ENCODE results near the gene RXFP2.

RXFP2 gene

GRCh38 chr13:31739226-31739625, at the start of gene RXFP2:
TSS of gene RXFP2 (plus strand) at chr13:31739526. CDS start at chr13:31739613, 87 bp downstream.
- no peak within 1 kb of the TSS for H3K4me3 ChIP-seq (ENCODE audit: low read length)
- TF ChIP-seq CTCF (conservative IDR thresholded peaks at IDR 0.05; ENCODE audit: low read depth, low read length): no peak
- no peak for DNase-seq (ENCODE audit: low read depth)

- no peak overlapping the region for H3K4me3 ChIP-seq (ENCODE audit: low read length)
- no peak for DNase-seq (ENCODE audit: low read depth)
- no peak for TF ChIP-seq CTCF (conservative IDR thresholded peaks at IDR 0.05; ENCODE audit: low read depth, low read length)
Observed at GRCh38 chr13:31697290-31697689, 42.0 kb upstream of the RXFP2 start.

- TF ChIP-seq CTCF (conservative IDR thresholded peaks at IDR 0.05; ENCODE audit: low read depth, low read length): no peak
- H3K4me3 ChIP-seq (ENCODE audit: low read length): no peak overlapping the region
- DNase-seq (ENCODE audit: low read depth): no peak
Observed at GRCh38 chr13:31699650-31700049, 39.7 kb upstream of the RXFP2 start.

GRCh38 chr13:31703780-31704179, 35.5 kb upstream of the RXFP2 start:
- no peak overlapping the region for H3K4me3 ChIP-seq (ENCODE audit: low read length)
- TF ChIP-seq CTCF (conservative IDR thresholded peaks at IDR 0.05; ENCODE audit: low read depth, low read length): no peak
- no peak for DNase-seq (ENCODE audit: low read depth)

GRCh38 chr13:31706105-31706504, 33.2 kb upstream of the RXFP2 start:
- H3K4me3 ChIP-seq (ENCODE audit: low read length): no peak overlapping the region
- TF ChIP-seq CTCF (conservative IDR thresholded peaks at IDR 0.05; ENCODE audit: low read depth, low read length): no peak
- no peak for DNase-seq (ENCODE audit: low read depth)

GRCh38 chr13:31717583-31717982, 21.7 kb upstream of the RXFP2 start:
- H3K4me3 ChIP-seq (ENCODE audit: low read length): no peak overlapping the region
- no peak for DNase-seq (ENCODE audit: low read depth)
- no peak for TF ChIP-seq CTCF (conservative IDR thresholded peaks at IDR 0.05; ENCODE audit: low read depth, low read length)

- DNase-seq (ENCODE audit: low read depth): no peak
- no peak for TF ChIP-seq CTCF (conservative IDR thresholded peaks at IDR 0.05; ENCODE audit: low read depth, low read length)
- no peak overlapping the region for H3K4me3 ChIP-seq (ENCODE audit: low read length)
Observed at GRCh38 chr13:31719214-31719613, 20.1 kb upstream of the RXFP2 start.

Measured in retinal pigment epithelial cell (primary cell).